Neural cell (in vitro differentiated cells): ENCODE results near the gene CXCL1. TPM values are rescaled to one million over a fixed set of nuclear protein-coding genes. Genes with fewer than 3 reads are reported as not detected.

ENCODE experiments used
- H2AFZ ChIP-seq: fragments of 200-600, 300-800 bp; sonication (generic), shearing (Covaris generic); 2 replicates; pipeline ENCODE4 v1.6.0; 2014; ENCODE audit warnings: low read depth, mild to moderate bottlenecking, antibody characterized with exemption, low read length, moderate library complexity
- H3F3A ChIP-seq: fragments of 200-600 bp; shearing (Covaris generic); 2 replicates; pipeline ENCODE4 v1.6.1; 2016; ENCODE audit warnings: mild to moderate bottlenecking, moderate library complexity, mixed read lengths, antibody characterized with exemption, low read length; ENCODE audit not compliant: insufficient read depth, poor library complexity, severe bottlenecking
- H3K27ac ChIP-seq: fragments of 200-600, 300-800 bp; sonication (generic), shearing (Covaris generic); 2 replicates; pipeline ENCODE4 v1.5.1; 2014; ENCODE audit warnings: mild to moderate bottlenecking, low read length, moderate library complexity
- H3K27me3 ChIP-seq: fragments of 300-800, 200-600 bp; sonication (generic), shearing (Covaris generic); 2 replicates; pipeline ENCODE4 v1.6.0; 2014; ENCODE audit warnings: mild to moderate bottlenecking, low read depth, low read length, moderate library complexity; ENCODE audit not compliant: insufficient read depth
- H3K36me3 ChIP-seq: fragments of 300-800, 200-600 bp; sonication (generic), shearing (Covaris generic); 2 replicates; pipeline ENCODE4 v1.5.1; 2014; ENCODE audit warnings: mild to moderate bottlenecking, antibody characterized with exemption, low read length, moderate library complexity; ENCODE audit not compliant: insufficient read depth
- H3K4me2 ChIP-seq: fragments of 300-800, 200-600 bp; sonication (generic), shearing (Covaris generic); 2 replicates; pipeline ENCODE4 v1.6.0; 2014; ENCODE audit warnings: mild to moderate bottlenecking, low read length
- H3K4me3 ChIP-seq: fragments of 300-800, 200-600 bp; sonication (generic), shearing (Covaris generic); 2 replicates; pipeline ENCODE4 v1.5.1; 2014; ENCODE audit warnings: mild to moderate bottlenecking, low read length, moderate library complexity
- H3K79me2 ChIP-seq: fragments of 200-600 bp; shearing (Covaris generic); replicated peaks from 2 replicates; pipeline ENCODE4 v1.6.0; 2014; ENCODE audit warnings: mild to moderate bottlenecking, low read length, moderate library complexity; ENCODE audit not compliant: insufficient read depth
- H3K9ac ChIP-seq: fragments of 300-800, 200-600 bp; sonication (generic), shearing (Covaris generic); 2 replicates; pipeline ENCODE4 v1.6.1; 2016; ENCODE audit warnings: mild to moderate bottlenecking, low read length, mixed read lengths
- H3K9me2 ChIP-seq: fragments of 200-600 bp; shearing (Covaris generic); 2 replicates; pipeline ENCODE4 v1.6.1; 2016; ENCODE audit warnings: mild to moderate bottlenecking, low read length, mixed read lengths; ENCODE audit not compliant: insufficient read depth
- H3K9me3 ChIP-seq: fragments of 200-600, 300-800 bp; sonication (generic), shearing (Covaris generic); 2 replicates; pipeline ENCODE4 v1.6.1; 2016; ENCODE audit warnings: mild to moderate bottlenecking, mixed run types, low read length, moderate library complexity, mixed read lengths
- H4K20me1 ChIP-seq: fragments of 200-600 bp; shearing (Covaris generic); 2 replicates; pipeline ENCODE4 v1.6.1; 2016; ENCODE audit warnings: mild to moderate bottlenecking, mixed run types; ENCODE audit not compliant: insufficient read depth
- EP300 ChIP-seq: fragments of 450-650 bp; conservative IDR thresholded peaks from 2 replicates; pipeline ENCODE4 v1.6.1; 2014; ENCODE audit warnings: antibody characterized with exemption, mild to moderate bottlenecking, moderate library complexity; ENCODE audit not compliant: poor library complexity, severe bottlenecking
- EZH2 ChIP-seq: fragments of 200-600, 300-800 bp; shearing (Covaris generic), sonication (generic); IDR thresholded peaks from 2 replicates; pipeline ENCODE4 v1.6.1; 2014; ENCODE audit warnings: antibody characterized with exemption, low read length, borderline replicate concordance, mild to moderate bottlenecking; ENCODE audit not compliant: insufficient read depth, poor library complexity, severe bottlenecking
- MXI1 ChIP-seq: fragments of 450-650 bp; conservative IDR thresholded peaks from 2 replicates; pipeline ENCODE4 v1.6.1; 2014; ENCODE audit warnings: antibody characterized with exemption, mild to moderate bottlenecking; ENCODE audit not compliant: poor library complexity, severe bottlenecking
- POLR2AphosphoS5 ChIP-seq: IDR thresholded peaks from 2 replicates; pipeline ENCODE4 v1.6.1; 2012
- RAD21 ChIP-seq: fragments of 450-650 bp; conservative IDR thresholded peaks from 2 replicates; pipeline ENCODE4 v1.6.1; 2014; ENCODE audit warnings: antibody characterized with exemption, mild to moderate bottlenecking, moderate library complexity
- SMC3 ChIP-seq: fragments of 450-650 bp; conservative IDR thresholded peaks from 2 replicates; pipeline ENCODE4 v1.6.1; 2014; ENCODE audit warnings: antibody characterized with exemption, mild to moderate bottlenecking, moderate library complexity; ENCODE audit not compliant: poor library complexity
- TAF1 ChIP-seq: IDR thresholded peaks from 2 replicates; pipeline ENCODE4 v1.6.1; 2012; ENCODE audit warnings: low read depth
- polyA plus RNA-seq: library from polyadenylated mRNA; depleted of rRNA; stranded (reverse); fragments of >200 nt; gene quantifications from 2 replicates; pipeline ENCODE4 v1.2.3, GENCODE V29; 2014
- TF ChIP-seq, protein P1 (sequence below): fragments of 450-650 bp; IDR thresholded peaks from 2 replicates; pipeline ENCODE4 v1.5.1; 2014; ENCODE audit warnings: antibody characterized with exemption, mild to moderate bottlenecking, moderate library complexity; ENCODE audit not compliant: poor library complexity, severe bottlenecking
- TF ChIP-seq, protein P2 (sequence below): IDR thresholded peaks from 2 replicates; pipeline ENCODE4 v1.6.1; 2012; ENCODE audit warnings: borderline replicate concordance

CXCL1 gene
- polyA plus RNA-seq, 1 donor from 2014 or later: not detected

DNA sequence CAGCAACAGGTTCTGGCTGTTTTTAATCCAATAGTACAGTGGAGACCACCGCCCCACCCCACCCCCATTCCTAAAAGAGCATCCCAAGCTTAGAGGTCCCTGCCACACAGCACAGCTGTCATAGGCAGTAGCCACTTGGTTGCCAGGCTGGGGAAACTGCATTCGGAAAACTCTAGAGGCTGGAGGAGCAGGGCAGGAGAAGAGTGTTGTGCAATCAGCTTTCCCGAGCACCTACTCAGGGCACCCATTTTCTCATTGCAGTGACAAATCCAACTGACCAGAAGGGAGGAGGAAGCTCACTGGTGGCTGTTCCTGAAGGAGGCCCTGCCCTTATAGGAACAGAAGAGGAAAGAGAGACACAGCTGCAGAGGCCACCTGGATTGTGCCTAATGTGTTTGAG lies 1.1 kb downstream of the CXCL1 start:
- Histone ChIP-seq H3K9me3 (no peaks in the 10 kb centered on the region), H3K79me2 (no peaks in the 10 kb centered on the region), H2AFZ (no peak overlapping the region), H4K20me1 (no peaks in the 10 kb centered on the region), H3F3A (no peaks in the 10 kb centered on the region), H3K4me2 (no peak overlapping the region), H3K27me3 (peaks cover 27% of the 10 kb centered on the region), H3K4me3 (no peak overlapping the region), H3K36me3 (no peaks in the 10 kb centered on the region), H3K9ac (no peak overlapping the region), H3K9me2 (no peaks in the 10 kb centered on the region), H3K27ac (no peak overlapping the region)
- TF ChIP-seq RAD21 (no peak), EP300 (no peak), MXI1 (no peak), TAF1 (no peak), EZH2 (no peak), POLR2AphosphoS5 (no peak), SMC3 (no peak)
- TF ChIP-seq, protein P1, sequence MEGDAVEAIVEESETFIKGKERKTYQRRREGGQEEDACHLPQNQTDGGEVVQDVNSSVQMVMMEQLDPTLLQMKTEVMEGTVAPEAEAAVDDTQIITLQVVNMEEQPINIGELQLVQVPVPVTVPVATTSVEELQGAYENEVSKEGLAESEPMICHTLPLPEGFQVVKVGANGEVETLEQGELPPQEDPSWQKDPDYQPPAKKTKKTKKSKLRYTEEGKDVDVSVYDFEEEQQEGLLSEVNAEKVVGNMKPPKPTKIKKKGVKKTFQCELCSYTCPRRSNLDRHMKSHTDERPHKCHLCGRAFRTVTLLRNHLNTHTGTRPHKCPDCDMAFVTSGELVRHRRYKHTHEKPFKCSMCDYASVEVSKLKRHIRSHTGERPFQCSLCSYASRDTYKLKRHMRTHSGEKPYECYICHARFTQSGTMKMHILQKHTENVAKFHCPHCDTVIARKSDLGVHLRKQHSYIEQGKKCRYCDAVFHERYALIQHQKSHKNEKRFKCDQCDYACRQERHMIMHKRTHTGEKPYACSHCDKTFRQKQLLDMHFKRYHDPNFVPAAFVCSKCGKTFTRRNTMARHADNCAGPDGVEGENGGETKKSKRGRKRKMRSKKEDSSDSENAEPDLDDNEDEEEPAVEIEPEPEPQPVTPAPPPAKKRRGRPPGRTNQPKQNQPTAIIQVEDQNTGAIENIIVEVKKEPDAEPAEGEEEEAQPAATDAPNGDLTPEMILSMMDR: no peak
- TF ChIP-seq, protein P2, sequence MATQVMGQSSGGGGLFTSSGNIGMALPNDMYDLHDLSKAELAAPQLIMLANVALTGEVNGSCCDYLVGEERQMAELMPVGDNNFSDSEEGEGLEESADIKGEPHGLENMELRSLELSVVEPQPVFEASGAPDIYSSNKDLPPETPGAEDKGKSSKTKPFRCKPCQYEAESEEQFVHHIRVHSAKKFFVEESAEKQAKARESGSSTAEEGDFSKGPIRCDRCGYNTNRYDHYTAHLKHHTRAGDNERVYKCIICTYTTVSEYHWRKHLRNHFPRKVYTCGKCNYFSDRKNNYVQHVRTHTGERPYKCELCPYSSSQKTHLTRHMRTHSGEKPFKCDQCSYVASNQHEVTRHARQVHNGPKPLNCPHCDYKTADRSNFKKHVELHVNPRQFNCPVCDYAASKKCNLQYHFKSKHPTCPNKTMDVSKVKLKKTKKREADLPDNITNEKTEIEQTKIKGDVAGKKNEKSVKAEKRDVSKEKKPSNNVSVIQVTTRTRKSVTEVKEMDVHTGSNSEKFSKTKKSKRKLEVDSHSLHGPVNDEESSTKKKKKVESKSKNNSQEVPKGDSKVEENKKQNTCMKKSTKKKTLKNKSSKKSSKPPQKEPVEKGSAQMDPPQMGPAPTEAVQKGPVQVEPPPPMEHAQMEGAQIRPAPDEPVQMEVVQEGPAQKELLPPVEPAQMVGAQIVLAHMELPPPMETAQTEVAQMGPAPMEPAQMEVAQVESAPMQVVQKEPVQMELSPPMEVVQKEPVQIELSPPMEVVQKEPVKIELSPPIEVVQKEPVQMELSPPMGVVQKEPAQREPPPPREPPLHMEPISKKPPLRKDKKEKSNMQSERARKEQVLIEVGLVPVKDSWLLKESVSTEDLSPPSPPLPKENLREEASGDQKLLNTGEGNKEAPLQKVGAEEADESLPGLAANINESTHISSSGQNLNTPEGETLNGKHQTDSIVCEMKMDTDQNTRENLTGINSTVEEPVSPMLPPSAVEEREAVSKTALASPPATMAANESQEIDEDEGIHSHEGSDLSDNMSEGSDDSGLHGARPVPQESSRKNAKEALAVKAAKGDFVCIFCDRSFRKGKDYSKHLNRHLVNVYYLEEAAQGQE: no peak

DNA sequence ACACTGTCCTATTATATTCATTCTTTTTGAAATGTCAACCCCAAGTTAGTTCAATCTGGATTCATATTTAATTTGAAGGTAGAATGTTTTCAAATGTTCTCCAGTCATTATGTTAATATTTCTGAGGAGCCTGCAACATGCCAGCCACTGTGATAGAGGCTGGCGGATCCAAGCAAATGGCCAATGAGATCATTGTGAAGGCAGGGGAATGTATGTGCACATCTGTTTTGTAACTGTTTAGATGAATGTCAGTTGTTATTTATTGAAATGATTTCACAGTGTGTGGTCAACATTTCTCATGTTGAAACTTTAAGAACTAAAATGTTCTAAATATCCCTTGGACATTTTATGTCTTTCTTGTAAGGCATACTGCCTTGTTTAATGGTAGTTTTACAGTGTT lies 1.6 kb downstream of the CXCL1 start:
- H3K36me3 ChIP-seq: no peaks in the 10 kb centered on the region
- no peaks in the 10 kb centered on the region for H3K79me2 ChIP-seq
- H3K27me3 ChIP-seq: peaks cover 27% of the 10 kb centered on the region
- no peaks in the 10 kb centered on the region for H3F3A ChIP-seq
- H3K4me2 ChIP-seq: no peak overlapping the region
- H4K20me1 ChIP-seq: no peaks in the 10 kb centered on the region
- H3K9me3 ChIP-seq: no peaks in the 10 kb centered on the region
- H3K9me2 ChIP-seq: no peaks in the 10 kb centered on the region
- H3K27ac ChIP-seq: no peak overlapping the region
- H3K4me3 ChIP-seq: no peak overlapping the region
- no peak overlapping the region for H2AFZ ChIP-seq
- TF ChIP-seq RAD21 (no peak), TAF1 (no peak), SMC3 (no peak), POLR2AphosphoS5 (no peak), MXI1 (no peak), EP300 (no peak), EZH2 (no peak)
- TF ChIP-seq, protein P1: no peak
- TF ChIP-seq, protein P2: no peak
- H3K9ac ChIP-seq: no peak overlapping the region
